Astrocyte (in vitro differentiated cells and primary cell): ENCODE results near the gene APIP. TPM values are rescaled to one million over a fixed set of nuclear protein-coding genes. Genes with fewer than 3 reads are reported as not detected.
A peak's percentile ranks its signal among the peaks of the same experiment; 100 is the strongest.

Experiments used
- DNase-seq: peaks from one replicate; pipeline ENCODE4 v3.0.0-alpha.2; 2010; ENCODE audit warnings: low read depth
- FAIRE-seq: peaks from 2 replicates; lab custom pipeline; 2011; peaks lifted over from hg19 to GRCh38; lab: Jason Lieb, UNC
- H2AFZ ChIP-seq: 2 replicates; pipeline ENCODE4 v1.6.0; 2012; ENCODE audit warnings: low read depth, low read length, inconsistent platforms
- H3K27ac ChIP-seq: 2 replicates; pipeline ENCODE4 v1.5.1; 2011; ENCODE audit warnings: low read depth, low read length, inconsistent platforms
- H3K27me3 ChIP-seq: 2 replicates; pipeline ENCODE4 v1.6.0; 2011; ENCODE audit warnings: low read length, inconsistent platforms; ENCODE audit not compliant: insufficient read depth
- H3K36me3 ChIP-seq: 2 replicates; pipeline ENCODE4 v1.5.1; 2011; ENCODE audit warnings: low read length, inconsistent platforms; ENCODE audit not compliant: insufficient read depth
- H3K4me1 ChIP-seq: 2 replicates; pipeline ENCODE4 v1.5.1; 2011; ENCODE audit warnings: low read length, inconsistent platforms; ENCODE audit not compliant: insufficient read depth
- H3K4me2 ChIP-seq: 2 replicates; pipeline ENCODE4 v1.6.0; 2012; ENCODE audit warnings: low read length, inconsistent platforms
- H3K4me3 ChIP-seq: 2 replicates; pipeline ENCODE4 v1.5.1; 2011; ENCODE audit warnings: low read depth, mild to moderate bottlenecking, low read length, inconsistent platforms; ENCODE audit not compliant: insufficient read depth
- H3K79me2 ChIP-seq: 2 replicates; pipeline ENCODE4 v1.6.0; 2012; ENCODE audit warnings: mild to moderate bottlenecking, low read length, inconsistent platforms; ENCODE audit not compliant: insufficient read depth
- H3K9ac ChIP-seq: 2 replicates; pipeline ENCODE4 v1.6.0; 2012; ENCODE audit warnings: mild to moderate bottlenecking, low read length, inconsistent platforms
- H3K9me3 ChIP-seq: 2 replicates; pipeline ENCODE4 v1.5.1; 2012; ENCODE audit warnings: low read depth, mild to moderate bottlenecking, low read length, inconsistent platforms; ENCODE audit not compliant: insufficient read depth
- H4K20me1 ChIP-seq: 2 replicates; pipeline ENCODE4 v1.6.0; 2012; ENCODE audit warnings: low read length, inconsistent platforms; ENCODE audit not compliant: insufficient read depth
- H3K27ac Mint-ChIP-seq: one replicate; pipeline ENCODE4 v1.8.0; 2021; ENCODE audit warnings: mild to moderate bottlenecking, mixed read lengths; ENCODE audit not compliant: unreplicated experiment
- H3K27me3 Mint-ChIP-seq: one replicate; pipeline ENCODE4 v1.8.0; 2021; ENCODE audit warnings: low read depth, mixed read lengths; ENCODE audit not compliant: unreplicated experiment
- H3K36me3 Mint-ChIP-seq: one replicate; pipeline ENCODE4 v1.8.0; 2021; ENCODE audit warnings: low read depth, mixed read lengths; ENCODE audit not compliant: unreplicated experiment
- H3K4me1 Mint-ChIP-seq: one replicate; pipeline ENCODE4 v1.8.0; 2021; ENCODE audit warnings: low read depth, mixed read lengths; ENCODE audit not compliant: unreplicated experiment
- H3K4me3 Mint-ChIP-seq: one replicate; pipeline ENCODE4 v1.8.0; 2021; ENCODE audit warnings: mild to moderate bottlenecking, moderate library complexity, mixed read lengths; ENCODE audit not compliant: unreplicated experiment
- H3K9me3 Mint-ChIP-seq: one replicate; pipeline ENCODE4 v1.8.0; 2021; ENCODE audit warnings: mild to moderate bottlenecking, mixed read lengths; ENCODE audit not compliant: unreplicated experiment
- CTCF ChIP-seq: IDR thresholded peaks from 2 replicates; pipeline ENCODE4 v1.5.1; 2011; ENCODE audit warnings: low read depth, mild to moderate bottlenecking, inconsistent platforms, low read length, moderate library complexity; ENCODE audit not compliant: insufficient read depth
- EZH2 ChIP-seq: IDR thresholded peaks from 2 replicates; pipeline ENCODE4 v1.6.1; 2012; ENCODE audit warnings: mild to moderate bottlenecking, low read length, inconsistent platforms; ENCODE audit not compliant: insufficient read depth
- total RNA-seq: library from RNA; stranded (reverse); gene quantifications from 2 replicates; pipeline ENCODE4 v1.2.1, GENCODE V29; 2021

Gene APIP
- total RNA-seq, 1 donor from 2014 or later, result 13.9 TPM

DNA sequence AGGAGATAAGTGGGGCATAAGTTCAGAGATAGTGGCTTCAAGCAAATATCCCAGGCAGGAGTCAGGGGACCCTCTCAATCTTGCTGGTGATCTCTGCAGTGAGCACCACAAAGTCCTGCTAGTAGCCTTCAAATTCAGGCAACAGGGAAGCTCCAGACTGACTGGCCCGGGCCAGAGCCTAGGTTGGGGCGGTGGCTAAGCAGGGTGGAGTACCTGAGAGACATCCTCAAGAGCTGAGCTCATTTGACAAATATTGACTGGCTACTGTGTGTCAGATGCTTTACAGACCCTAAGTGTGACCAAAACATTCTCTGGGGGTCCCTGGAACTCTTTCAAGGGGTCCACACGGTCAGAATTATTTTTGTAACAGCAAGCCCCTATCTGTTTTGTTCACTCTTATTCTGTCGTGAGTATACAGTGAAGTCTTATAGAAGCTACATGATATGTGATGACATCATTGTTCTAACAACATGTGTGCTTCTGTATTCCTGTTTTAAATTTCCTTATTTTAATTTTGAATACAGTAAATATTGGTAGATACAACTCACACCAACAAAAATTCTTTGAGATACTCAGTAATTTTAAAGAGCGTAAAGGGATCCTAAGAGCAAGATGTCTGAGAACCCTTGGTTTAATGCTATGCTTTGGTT, 71.6 kb downstream of the APIP start:
- DNase-seq, result no peak
- Histone ChIP-seq H3K4me1 (no peaks in the 10 kb centered on the region), H3K27me3 (peaks cover under 1% of the 10 kb centered on the region), H3K9ac (no peak overlapping the region), H2AFZ (no peak overlapping the region), H3K27ac (no peak overlapping the region), H3K4me2 (no peak overlapping the region), H3K9me3 (no peaks in the 10 kb centered on the region), H3K79me2 (no peaks in the 10 kb centered on the region), H3K4me3 (no peak overlapping the region), H3K36me3 (no peaks in the 10 kb centered on the region), H4K20me1 (no peaks in the 10 kb centered on the region)
- no peak overlapping the region for H3K27ac Mint-ChIP-seq
- no peak overlapping the region for H3K4me3 Mint-ChIP-seq
- no peak for FAIRE-seq
- no peaks in the 10 kb centered on the region for H3K27me3 Mint-ChIP-seq
- no peak for TF ChIP-seq CTCF
- no peak for TF ChIP-seq EZH2
- no peaks in the 10 kb centered on the region for H3K36me3 Mint-ChIP-seq
- no peaks in the 10 kb centered on the region for H3K4me1 Mint-ChIP-seq
- H3K9me3 Mint-ChIP-seq, result no peaks in the 10 kb centered on the region

DNA sequence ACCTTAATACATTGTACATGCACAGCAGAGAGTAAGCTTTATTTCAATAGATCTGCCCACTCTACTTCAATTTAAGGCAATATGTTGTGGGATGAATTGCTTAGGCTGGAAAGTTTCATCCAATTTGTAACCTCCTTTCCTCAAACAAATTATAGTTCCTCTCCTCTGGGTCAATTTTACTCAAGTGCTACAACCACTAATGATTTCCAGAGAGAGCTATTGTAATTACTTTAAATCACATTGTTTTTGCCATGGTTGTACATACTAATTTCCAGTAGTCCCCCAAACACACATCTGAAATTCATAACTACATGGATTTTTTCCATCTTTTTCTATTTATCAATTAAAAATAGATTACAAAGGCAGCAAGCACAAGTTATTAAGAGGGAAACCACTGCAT, 72.9 kb downstream of the APIP start:
- FAIRE-seq, result no peak
- no peaks in the 10 kb centered on the region for H3K79me2 ChIP-seq
- no peaks in the 10 kb centered on the region for H3K9me3 ChIP-seq
- H3K9me3 Mint-ChIP-seq, result no peaks in the 10 kb centered on the region
- no peaks in the 10 kb centered on the region for H3K27me3 Mint-ChIP-seq
- H4K20me1 ChIP-seq, result no peaks in the 10 kb centered on the region
- H3K4me2 ChIP-seq, result no peak overlapping the region
- no peak for DNase-seq
- no peaks in the 10 kb centered on the region for H3K4me1 ChIP-seq
- H3K4me3 Mint-ChIP-seq, result no peak overlapping the region
- no peak overlapping the region for H3K27ac Mint-ChIP-seq
- no peaks in the 10 kb centered on the region for H3K27me3 ChIP-seq
- no peak overlapping the region for H3K4me3 ChIP-seq
- H3K36me3 Mint-ChIP-seq, result no peaks in the 10 kb centered on the region
- no peaks in the 10 kb centered on the region for H3K36me3 ChIP-seq
- H2AFZ ChIP-seq, result no peak overlapping the region
- no peaks in the 10 kb centered on the region for H3K4me1 Mint-ChIP-seq
- H3K9ac ChIP-seq, result no peak overlapping the region
- H3K27ac ChIP-seq, result no peak overlapping the region
- TF ChIP-seq EZH2, result no peak

- DNase-seq, result no peak
- Mint-ChIP-seq H3K4me1 (no peaks in the 10 kb centered on the region), H3K27me3 (no peaks in the 10 kb centered on the region), H3K4me3 (no peak overlapping the region), H3K27ac (no peak overlapping the region), H3K36me3 (no peaks in the 10 kb centered on the region), H3K9me3 (no peaks in the 10 kb centered on the region)
- TF ChIP-seq CTCF (peak; percentile 19), EZH2 (no peak)
- no peaks in the 10 kb centered on the region for H3K4me1 ChIP-seq
- no peak overlapping the region for H2AFZ ChIP-seq
- H3K9ac ChIP-seq, result no peak overlapping the region
- no peak overlapping the region for H3K27ac ChIP-seq
- no peaks in the 10 kb centered on the region for H3K36me3 ChIP-seq
- H4K20me1 ChIP-seq, result no peaks in the 10 kb centered on the region
- no peak overlapping the region for H3K4me2 ChIP-seq
- no peaks in the 10 kb centered on the region for H3K79me2 ChIP-seq
- no peak for FAIRE-seq
- no peaks in the 10 kb centered on the region for H3K9me3 ChIP-seq
- H3K27me3 ChIP-seq, result no peaks in the 10 kb centered on the region
- H3K4me3 ChIP-seq, result no peak overlapping the region
Observed at GRCh38 chr11:34840736-34841386, 75.3 kb downstream of the APIP start.
